WTC11 (cell line): ENCODE results near the gene TSR2.

Experiments
- CTCF ChIP-seq: fragments of 200-600 bp; IDR thresholded peaks from 2 replicates; pipeline ENCODE4 v1.8.0; 2022; ENCODE audit warnings: antibody characterized with exemption
- HMGXB4 ChIP-seq: sonication (generic); formaldehyde crosslinking; IDR thresholded peaks from 2 replicates; pipeline ENCODE4 v1.8.1; 2023; ENCODE audit warnings: mild to moderate bottlenecking, moderate library complexity, missing genetic modification reagents
- MAX ChIP-seq: sonication (generic); formaldehyde crosslinking; IDR thresholded peaks from 2 replicates; pipeline ENCODE4 v1.8.0; 2022; ENCODE audit warnings: mild to moderate bottlenecking, missing genetic modification reagents
- NFYB ChIP-seq: sonication (generic); formaldehyde crosslinking; conservative IDR thresholded peaks from 2 replicates; pipeline ENCODE4 v1.8.0; 2022; ENCODE audit warnings: low read depth, missing genetic modification reagents

- TF ChIP-seq HMGXB4 (CRISPR knock-in tag) = no peak
- no peak for TF ChIP-seq CTCF
- no peak for TF ChIP-seq MAX (CRISPR knock-in tag)
- no peak for TF ChIP-seq NFYB
Measured at GRCh38 chrX:54407266-54407665, 32.9 kb upstream of the TSR2 start.
